Panc1 (cell line): ENCODE measurements around the gene TSKS.

Source experiments
- POLR2AphosphoS5 ChIP-seq: IDR thresholded peaks from 2 replicates; pipeline ENCODE4 v1.6.1; 2012; ENCODE audit warnings: mild to moderate bottlenecking, low read depth, low read length, moderate library complexity
- SIN3A ChIP-seq: IDR thresholded peaks from 2 replicates; pipeline ENCODE4 v1.6.1; 2012; ENCODE audit warnings: low read depth, mild to moderate bottlenecking, low read length, moderate library complexity, borderline replicate concordance; ENCODE audit not compliant: insufficient read depth
- TCF7L2 ChIP-seq: IDR thresholded peaks from 2 replicates; pipeline ENCODE4 v1.6.1; 2011; ENCODE audit warnings: mild to moderate bottlenecking, low read depth, low read length, inconsistent platforms
- TF ChIP-seq, protein P1 (sequence below): fragments of 450-650 bp; IDR thresholded peaks from 2 replicates; pipeline ENCODE4 v1.5.1; 2017; ENCODE audit warnings: mild to moderate bottlenecking
- TF ChIP-seq, protein P2 (sequence below), 2 experiments: IDR thresholded peaks; 2 replicates each; pipeline ENCODE4 v1.6.1; 2011 to 2012; ENCODE audit warnings: low read depth in 2 of 2, control low read depth in 1 of 2, low read length in 1 of 2, mild to moderate bottlenecking in 1 of 2, moderate library complexity in 1 of 2; ENCODE audit not compliant: insufficient read depth in 1 of 2

DNA sequence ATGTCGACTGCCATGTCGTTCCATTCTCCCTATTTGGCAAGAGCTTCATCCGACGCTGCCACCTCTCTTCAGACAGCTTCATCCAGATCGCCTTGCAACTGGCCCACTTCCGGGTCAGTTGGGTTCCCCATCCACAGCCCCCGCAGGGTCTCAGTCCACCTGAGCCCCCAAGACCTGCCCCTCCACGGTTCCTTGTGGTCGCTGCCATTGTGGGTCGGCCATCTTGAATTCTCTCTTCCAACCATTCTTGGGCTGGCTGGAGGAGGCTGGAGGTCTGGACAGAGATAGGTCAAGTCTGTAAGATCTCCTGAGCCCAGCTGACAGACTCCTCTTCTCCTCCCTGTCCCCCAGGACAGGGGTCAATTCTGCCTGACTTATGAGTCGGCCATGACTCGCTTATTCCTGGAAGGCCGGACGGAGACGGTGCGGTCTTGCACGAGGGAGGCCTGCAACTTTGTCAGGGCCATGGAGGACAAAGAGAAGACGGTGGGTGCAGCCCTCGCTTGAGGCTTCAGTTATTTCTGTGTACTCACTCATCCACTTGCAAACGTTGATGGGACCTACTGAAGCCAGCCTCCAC is 52.6 kb downstream of the TSKS start:
- TF ChIP-seq, protein P1, sequence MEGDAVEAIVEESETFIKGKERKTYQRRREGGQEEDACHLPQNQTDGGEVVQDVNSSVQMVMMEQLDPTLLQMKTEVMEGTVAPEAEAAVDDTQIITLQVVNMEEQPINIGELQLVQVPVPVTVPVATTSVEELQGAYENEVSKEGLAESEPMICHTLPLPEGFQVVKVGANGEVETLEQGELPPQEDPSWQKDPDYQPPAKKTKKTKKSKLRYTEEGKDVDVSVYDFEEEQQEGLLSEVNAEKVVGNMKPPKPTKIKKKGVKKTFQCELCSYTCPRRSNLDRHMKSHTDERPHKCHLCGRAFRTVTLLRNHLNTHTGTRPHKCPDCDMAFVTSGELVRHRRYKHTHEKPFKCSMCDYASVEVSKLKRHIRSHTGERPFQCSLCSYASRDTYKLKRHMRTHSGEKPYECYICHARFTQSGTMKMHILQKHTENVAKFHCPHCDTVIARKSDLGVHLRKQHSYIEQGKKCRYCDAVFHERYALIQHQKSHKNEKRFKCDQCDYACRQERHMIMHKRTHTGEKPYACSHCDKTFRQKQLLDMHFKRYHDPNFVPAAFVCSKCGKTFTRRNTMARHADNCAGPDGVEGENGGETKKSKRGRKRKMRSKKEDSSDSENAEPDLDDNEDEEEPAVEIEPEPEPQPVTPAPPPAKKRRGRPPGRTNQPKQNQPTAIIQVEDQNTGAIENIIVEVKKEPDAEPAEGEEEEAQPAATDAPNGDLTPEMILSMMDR: no peak
- no peak for TF ChIP-seq POLR2AphosphoS5
- TF ChIP-seq SIN3A: no peak
- TF ChIP-seq, protein P2, sequence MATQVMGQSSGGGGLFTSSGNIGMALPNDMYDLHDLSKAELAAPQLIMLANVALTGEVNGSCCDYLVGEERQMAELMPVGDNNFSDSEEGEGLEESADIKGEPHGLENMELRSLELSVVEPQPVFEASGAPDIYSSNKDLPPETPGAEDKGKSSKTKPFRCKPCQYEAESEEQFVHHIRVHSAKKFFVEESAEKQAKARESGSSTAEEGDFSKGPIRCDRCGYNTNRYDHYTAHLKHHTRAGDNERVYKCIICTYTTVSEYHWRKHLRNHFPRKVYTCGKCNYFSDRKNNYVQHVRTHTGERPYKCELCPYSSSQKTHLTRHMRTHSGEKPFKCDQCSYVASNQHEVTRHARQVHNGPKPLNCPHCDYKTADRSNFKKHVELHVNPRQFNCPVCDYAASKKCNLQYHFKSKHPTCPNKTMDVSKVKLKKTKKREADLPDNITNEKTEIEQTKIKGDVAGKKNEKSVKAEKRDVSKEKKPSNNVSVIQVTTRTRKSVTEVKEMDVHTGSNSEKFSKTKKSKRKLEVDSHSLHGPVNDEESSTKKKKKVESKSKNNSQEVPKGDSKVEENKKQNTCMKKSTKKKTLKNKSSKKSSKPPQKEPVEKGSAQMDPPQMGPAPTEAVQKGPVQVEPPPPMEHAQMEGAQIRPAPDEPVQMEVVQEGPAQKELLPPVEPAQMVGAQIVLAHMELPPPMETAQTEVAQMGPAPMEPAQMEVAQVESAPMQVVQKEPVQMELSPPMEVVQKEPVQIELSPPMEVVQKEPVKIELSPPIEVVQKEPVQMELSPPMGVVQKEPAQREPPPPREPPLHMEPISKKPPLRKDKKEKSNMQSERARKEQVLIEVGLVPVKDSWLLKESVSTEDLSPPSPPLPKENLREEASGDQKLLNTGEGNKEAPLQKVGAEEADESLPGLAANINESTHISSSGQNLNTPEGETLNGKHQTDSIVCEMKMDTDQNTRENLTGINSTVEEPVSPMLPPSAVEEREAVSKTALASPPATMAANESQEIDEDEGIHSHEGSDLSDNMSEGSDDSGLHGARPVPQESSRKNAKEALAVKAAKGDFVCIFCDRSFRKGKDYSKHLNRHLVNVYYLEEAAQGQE (IDR thresholded peaks at IDR 0.05; ENCODE audit: insufficient read depth in 1 of 2, low read depth in 2 of 2, low read length in 1 of 2): no peak
- TF ChIP-seq TCF7L2: no peak
